GM15510 (cell line): ENCODE data around the gene KCNMB1.

Source experiments
- POLR2A ChIP-seq: IDR thresholded peaks from 3 replicates; pipeline ENCODE4 v1.6.1; 2011; ENCODE audit warnings: borderline replicate concordance; ENCODE audit not compliant: insufficient read length; ENCODE audit errors: extremely low read depth

The KCNMB1 gene

DNA sequence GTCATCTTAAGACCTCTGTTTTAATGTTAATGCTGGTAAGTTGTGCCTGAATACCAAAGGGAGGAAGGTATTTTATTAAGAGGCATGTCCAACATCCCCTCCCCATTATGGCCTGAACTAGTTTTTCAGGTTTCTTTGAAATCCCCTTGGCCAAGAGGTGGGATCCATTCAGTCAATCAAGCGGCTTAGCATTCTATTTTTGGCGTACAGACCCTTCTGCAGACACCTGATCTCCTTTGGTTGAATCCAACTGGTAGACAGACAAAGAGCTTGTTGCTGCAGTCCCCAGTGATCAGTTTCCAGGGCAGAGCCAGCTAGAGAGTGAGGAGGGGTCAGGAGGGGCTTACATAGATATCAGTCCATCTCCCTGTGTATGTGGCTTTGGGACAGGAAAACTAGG, 7.9 kb upstream of the KCNMB1 start:
- TF ChIP-seq POLR2A: no peak

- no peak for TF ChIP-seq POLR2A
Measured at GRCh38 chr5:170393958-170394357, 4.8 kb upstream of the KCNMB1 start.

GRCh38 chr5:170393235-170393634, 4.1 kb upstream of the KCNMB1 start:
- TF ChIP-seq POLR2A: no peak

- no peak for TF ChIP-seq POLR2A
Measured at GRCh38 chr5:170390472-170390871, 1.3 kb upstream of the KCNMB1 start.

- no peak for TF ChIP-seq POLR2A
Measured at GRCh38 chr5:170389550-170389892, 354 bp upstream of the KCNMB1 start.

DNA sequence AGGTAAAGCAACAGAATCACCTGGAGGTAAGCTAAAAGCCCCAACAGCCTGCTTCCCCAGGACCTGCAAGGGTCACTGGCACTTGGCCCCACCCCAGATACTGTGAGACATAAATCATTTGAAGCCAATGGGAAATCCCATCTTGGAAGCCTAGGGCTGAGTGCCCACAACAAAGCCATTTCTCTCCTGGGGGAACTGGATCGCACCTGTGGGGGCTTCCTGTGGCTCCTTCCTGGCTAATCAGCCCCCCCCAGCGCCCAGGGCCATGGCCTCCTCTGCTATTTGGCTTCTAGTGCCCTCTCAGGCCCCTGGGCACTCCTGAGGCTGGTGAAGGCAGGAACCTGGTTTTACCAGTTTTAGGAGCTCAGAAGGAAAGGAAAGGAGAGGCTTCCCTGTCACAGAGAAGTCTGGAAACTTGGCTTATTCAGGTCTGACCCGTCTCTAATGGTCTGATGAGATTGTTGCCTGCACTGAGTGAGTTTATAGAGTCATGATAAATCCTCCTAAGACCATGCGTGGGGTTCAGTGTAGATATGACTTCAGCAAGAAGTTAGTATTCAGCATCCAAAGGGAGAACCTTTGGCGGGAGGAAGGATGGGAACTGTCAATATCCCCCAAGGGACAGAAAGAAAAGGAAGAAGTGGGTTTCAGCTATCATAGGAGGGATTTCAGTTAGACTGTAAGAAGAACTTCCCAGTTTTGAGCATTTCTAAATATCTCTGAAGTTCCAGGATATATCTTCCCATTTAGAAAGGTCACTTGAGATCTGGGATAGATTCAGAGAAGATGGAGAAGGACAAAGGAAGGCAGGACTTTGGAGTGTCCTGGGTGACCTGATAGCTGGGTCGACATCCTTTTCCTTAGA, 1.2 kb downstream of the KCNMB1 start:
- TF ChIP-seq POLR2A: no peak

DNA sequence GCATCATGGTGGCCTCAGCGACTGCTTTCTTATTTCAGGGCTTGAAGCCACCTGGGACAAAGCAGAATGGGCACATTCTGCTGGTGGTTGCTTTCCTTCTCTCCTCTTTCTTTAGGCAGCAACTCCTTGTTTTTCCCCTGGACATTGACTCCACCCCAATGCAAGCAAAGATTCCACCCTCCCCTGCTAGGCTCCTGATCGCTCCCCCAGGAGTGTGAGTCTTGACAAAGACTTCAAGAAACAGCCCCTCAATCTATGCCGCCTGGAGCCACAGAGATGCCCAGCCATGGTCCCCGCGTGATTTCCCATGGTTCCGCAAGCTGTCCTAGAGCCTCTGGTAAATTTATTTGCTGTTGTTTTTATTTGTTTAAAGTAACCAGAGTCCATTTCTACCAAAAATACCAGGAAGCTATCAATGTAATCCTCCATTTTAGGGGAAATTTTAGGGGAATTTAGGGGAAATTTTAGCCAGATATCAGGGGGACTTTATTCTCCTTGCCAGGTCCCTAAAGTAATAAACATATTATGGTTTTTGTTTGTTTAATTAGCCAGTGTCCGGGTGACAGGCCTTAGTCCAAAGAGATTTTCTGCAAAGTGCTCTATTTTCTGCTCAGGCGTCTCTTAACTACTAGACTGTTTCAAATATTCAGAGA, 2.3 kb downstream of the KCNMB1 start:
- no peak for TF ChIP-seq POLR2A

GRCh38 chr5:170383227-170383626, 5.9 kb downstream of the KCNMB1 start:
- no peak for TF ChIP-seq POLR2A

- TF ChIP-seq POLR2A: no peak
Measured at GRCh38 chr5:170382790-170383189, 6.4 kb downstream of the KCNMB1 start.

DNA sequence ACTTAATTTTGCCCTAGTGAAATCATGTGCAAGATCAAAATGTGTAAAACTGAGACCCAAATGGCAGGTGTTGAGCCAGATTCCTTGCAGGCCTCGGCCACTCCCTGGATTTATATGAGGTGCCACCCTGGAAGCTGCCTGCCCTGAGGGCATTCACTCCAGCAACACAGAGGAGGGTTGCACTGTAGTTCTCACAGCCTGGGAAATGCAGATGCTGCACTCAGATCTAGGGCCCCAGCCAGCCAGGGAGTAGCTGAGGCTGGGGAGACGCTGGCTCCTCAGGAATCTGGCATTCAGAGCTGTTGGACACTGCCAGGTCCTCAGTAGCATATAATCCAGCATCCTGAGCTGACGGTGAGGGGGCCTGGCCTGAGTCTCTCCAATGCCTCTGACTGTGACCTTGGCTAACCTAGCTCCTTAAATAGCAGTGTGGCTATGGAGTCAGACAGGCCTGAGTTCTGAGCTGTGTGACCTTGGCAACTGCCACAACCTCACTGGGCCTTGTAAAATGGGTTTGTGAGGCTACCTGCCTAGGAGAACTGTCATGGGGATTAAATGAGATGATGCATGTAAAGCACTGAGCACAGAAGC, 8.7 kb downstream of the KCNMB1 start:
- no peak for TF ChIP-seq POLR2A

- TF ChIP-seq POLR2A: no peak
Measured at GRCh38 chr5:170378740-170379139, 10.4 kb downstream of the KCNMB1 start.

DNA sequence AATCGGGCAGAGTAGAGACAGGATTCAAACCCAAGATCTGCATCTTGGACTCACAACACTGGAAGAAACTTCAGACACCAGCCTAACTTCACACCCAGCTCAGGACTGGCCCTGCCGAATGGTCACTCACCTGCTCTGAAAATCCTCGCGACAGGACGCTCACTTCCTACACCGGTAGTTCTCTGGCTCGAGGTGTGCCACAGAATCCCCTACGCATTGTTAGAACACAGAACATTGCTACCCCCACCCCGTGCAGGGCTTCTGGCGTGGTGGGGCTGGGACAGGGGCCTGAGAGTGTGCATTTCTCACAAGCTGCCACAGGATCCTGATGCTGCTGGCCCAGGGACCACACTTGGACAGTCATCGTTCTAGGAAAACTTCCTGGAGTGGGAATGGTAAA, 12.1 kb downstream of the KCNMB1 start:
- TF ChIP-seq POLR2A: no peak

DNA sequence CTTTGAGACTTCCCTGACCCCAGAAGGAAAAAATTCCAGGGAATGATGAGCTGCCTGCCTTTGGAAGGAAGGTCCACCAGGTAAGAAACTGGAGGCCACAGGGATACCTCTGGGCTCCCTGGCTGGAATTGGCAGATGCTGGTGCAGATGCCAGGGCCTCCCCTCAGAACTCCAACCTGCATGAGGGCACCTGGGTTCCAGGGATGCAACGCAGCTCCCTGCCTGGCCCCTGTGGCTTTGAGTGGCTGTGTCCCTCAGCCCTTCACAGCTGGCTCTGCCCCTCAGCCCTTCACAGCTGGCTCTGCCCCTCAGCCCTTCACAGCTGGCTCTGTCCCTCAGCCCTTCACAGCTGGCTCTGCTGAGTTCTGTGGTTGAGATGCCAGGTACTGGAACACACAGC, 13.9 kb downstream of the KCNMB1 start:
- TF ChIP-seq POLR2A: no peak

- TF ChIP-seq POLR2A: no peak
Measured at GRCh38 chr5:170372971-170373370, 16.2 kb downstream of the KCNMB1 start.

DNA sequence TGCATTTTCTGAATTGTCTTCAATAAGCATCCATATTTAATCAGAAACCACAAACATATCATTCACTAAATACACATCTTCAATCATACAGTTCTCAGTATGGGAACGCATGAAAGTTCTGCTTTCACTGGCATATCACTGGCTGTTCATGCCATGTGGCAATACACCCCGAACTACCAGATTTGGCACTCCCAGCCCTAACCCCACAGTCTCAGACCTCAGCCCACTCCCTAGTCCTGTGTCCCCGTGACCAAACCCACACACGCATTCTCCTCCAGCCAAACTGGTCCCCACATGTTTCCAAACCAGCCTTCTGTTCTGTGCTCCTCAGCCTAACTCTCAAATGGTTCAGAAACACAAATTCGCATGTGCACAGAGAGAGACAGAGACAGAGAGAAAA, 20.6 kb downstream of the KCNMB1 start:
- TF ChIP-seq POLR2A: no peak

DNA sequence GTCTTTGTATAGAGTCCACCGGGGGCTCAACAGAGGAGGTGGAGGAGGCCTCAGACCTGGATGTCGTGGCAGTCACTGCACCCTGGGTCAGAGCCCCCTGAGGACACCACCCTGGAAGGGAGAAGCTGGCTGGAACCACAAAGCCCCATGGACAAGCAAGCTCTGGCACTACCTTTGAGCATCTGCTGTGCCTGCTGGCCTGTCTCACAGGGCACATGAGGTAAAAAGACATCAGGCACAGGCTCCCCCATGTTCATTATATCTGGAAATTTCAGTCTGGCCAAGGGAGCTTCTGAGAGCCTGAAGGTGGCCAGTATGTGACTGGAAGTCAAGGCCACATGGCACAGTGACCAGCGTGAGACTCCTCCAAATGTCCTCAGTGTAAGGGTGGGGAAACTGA, 22.9 kb downstream of the KCNMB1 start:
- TF ChIP-seq POLR2A: no peak
